ENCODE measurements around the gene BTG2. TPM values are rescaled to one million over a fixed set of nuclear protein-coding genes. Genes with fewer than 3 reads are reported as not detected.

BTG2 gene
- total and polyA plus RNA-seq, 2 experiments from 2014 or later = 6.3 to 9.1 TPM

GRCh38 chr1:203306965-203307541 lies 1.7 kb downstream of the BTG2 start:
- Histone ChIP-seq H3K4me3 (peak overlapping the region; percentile 84), H3K27ac (ENCODE audit: low read depth) (no peak overlapping the region), H3K4me2 (peak overlapping the region; percentile 90), H3F3A (replicated peaks; ENCODE audit: low read depth) (0 out of 2 replicates have a peak, but pooled peaks cover 11% of the 10 kb centered on the region), H3K79me2 (replicated peaks; ENCODE audit: insufficient read depth) (no peaks in the 10 kb centered on the region), H3K9me2 (ENCODE audit: insufficient read depth) (no peaks in the 10 kb centered on the region), H2AFZ (no peak overlapping the region), H3K4me1 (ENCODE audit: insufficient read depth) (peaks cover 28% of the 10 kb centered on the region), H3K36me3 (ENCODE audit: insufficient read depth) (no peaks in the 10 kb centered on the region), H3K27me3 (ENCODE audit: insufficient read depth) (peaks cover 98% of the 10 kb centered on the region), H4K20me1 (replicated peaks; ENCODE audit: insufficient read depth) (peaks cover 22% of the 10 kb centered on the region)
- DNase-seq (ENCODE audit: low spot score) = no peak
- H3K4me1 Mint-ChIP-seq = peaks cover 60% of the 10 kb centered on the region
- H3K36me3 Mint-ChIP-seq (ENCODE audit: low read depth) = no peaks in the 10 kb centered on the region; the same call in 1 of the 3 replicates
- H3K27ac Mint-ChIP-seq = no peak overlapping the region
- ATAC-seq = peak; percentile 5
- H3K9me3 Mint-ChIP-seq = no peaks in the 10 kb centered on the region
- no peak for TF ChIP-seq ZNF331 (CRISPR knock-in tag; IDR thresholded peaks at IDR 0.05; ENCODE audit: low read depth)
- no peak for TF ChIP-seq CREB1 (CRISPR knock-in tag; IDR thresholded peaks at IDR 0.05; ENCODE audit: low read depth)
- 0 out of 4 replicates have a peak, but pooled peaks of 1 of the 2 experiments have one; percentile 7 for TF ChIP-seq CTCF (conservative IDR thresholded peaks at IDR 0.05; ENCODE audit: low read depth in 2 of 2)
- TF ChIP-seq POLR2AphosphoS5 (IDR thresholded peaks at IDR 0.05; ENCODE audit: low read depth) = no peak
- no peak for TF ChIP-seq ZNF462 (CRISPR knock-in tag; IDR thresholded peaks at IDR 0.05)
- no peak for TF ChIP-seq EZH2phosphoT487 (IDR thresholded peaks at IDR 0.05; ENCODE audit: unreplicated experiment)
- peaks cover 89% of the 10 kb centered on the region for H3K27me3 Mint-ChIP-seq (ENCODE audit: insufficient read depth, low read depth, poor library complexity)
- peak overlapping the region; percentile 74 for H3K4me3 Mint-ChIP-seq
